PC-3 (cell line): ENCODE measurements around the gene TEF. TPM values are rescaled to one million over a fixed set of nuclear protein-coding genes. Genes with fewer than 3 reads are reported as not detected.
"Not testable (repeated sequence)": the region's sequence is repeated elsewhere in the genome, so short reads cannot be mapped to it uniquely, and the experiment has no call there.

ENCODE experiments used
- ATAC-seq: fragments of 200-7000 bp; cut with Tn5 transposase; 2 replicates; pipeline ENCODE4 v1.9.1; 2020; ENCODE audit warnings: mild to moderate bottlenecking, moderate library complexity
- BruUV-seq: library from RNA; stranded (reverse); fragments of 400-500 nt; replicated peaks from 2 replicates; lab custom pipeline; 2021; lab: Mats Ljungman, UMichigan
- CTCF ChIA-PET: fragments of 300-600 bp; sonication (Branson Sonifier 250); formaldehyde crosslinking; loops from one replicate; lab custom pipeline; 2022; ENCODE audit warnings: antibody characterized with exemption; lab: Charles Lee
- POLR2A ChIA-PET: fragments of 300-600 bp; sonication (Branson Sonifier 250); formaldehyde crosslinking; loops from one replicate; lab custom pipeline; 2022; ENCODE audit warnings: antibody characterized with exemption; ENCODE audit not compliant: unreplicated experiment; lab: Charles Lee
- DNase-seq: peaks from one replicate; pipeline ENCODE4 v3.0.0-alpha.2; 2015
- H2AFZ ChIP-seq: fragments of 300-600 bp; sonication (generic); 2 replicates; pipeline ENCODE4 v1.6.0; 2016; ENCODE audit warnings: antibody characterized with exemption, low read length
- H3F3A ChIP-seq: fragments of 300-600 bp; sonication (generic); one replicate; pipeline ENCODE4 v1.6.0; 2017; ENCODE audit warnings: antibody characterized with exemption, low read length, control low read depth, mild to moderate bottlenecking; ENCODE audit not compliant: unreplicated experiment
- H3K27ac ChIP-seq: fragments of 300-600 bp; sonication (generic); 2 replicates; pipeline ENCODE4 v1.5.1; 2016; ENCODE audit warnings: mild to moderate bottlenecking, low read length
- H3K27me3 ChIP-seq: fragments of 300-600 bp; sonication (generic); 2 replicates; pipeline ENCODE4 v1.6.1; 2016; ENCODE audit warnings: low read length, mixed read lengths
- H3K36me3 ChIP-seq: fragments of 300-600 bp; sonication (generic); 2 replicates; pipeline ENCODE4 v1.6.1; 2016; ENCODE audit warnings: low read depth, mixed run types, low read length, mixed read lengths
- H3K4me1 ChIP-seq: fragments of 300-600 bp; sonication (generic); 2 replicates; pipeline ENCODE4 v1.5.1; 2016; ENCODE audit warnings: low read length; ENCODE audit not compliant: insufficient read depth
- H3K4me2 ChIP-seq: fragments of 300-600 bp; sonication (generic); 2 replicates; pipeline ENCODE4 v1.6.0; 2016; ENCODE audit warnings: low read length
- H3K4me3 ChIP-seq: fragments of 300-600 bp; sonication (generic); 2 replicates; pipeline ENCODE4 v1.5.1; 2016; ENCODE audit warnings: mild to moderate bottlenecking, low read length, mixed read lengths
- H3K79me2 ChIP-seq: fragments of 300-600 bp; sonication (generic); 2 replicates; pipeline ENCODE4 v1.6.1; 2017; ENCODE audit warnings: low read length, mixed read lengths
- H3K9ac ChIP-seq: fragments of 300-600 bp; sonication (generic); 2 replicates; pipeline ENCODE4 v1.6.0; 2016; ENCODE audit warnings: mild to moderate bottlenecking, low read length
- H3K9me2 ChIP-seq: fragments of 300-600 bp; sonication (generic); replicated peaks from 2 replicates; pipeline ENCODE4 v1.6.1; 2016; ENCODE audit warnings: mixed run types, low read length, mixed read lengths
- H3K9me3 ChIP-seq: fragments of 300-600 bp; sonication (generic); 2 replicates; pipeline ENCODE4 v1.6.1; 2016; ENCODE audit warnings: low read length, mixed read lengths
- H4K20me1 ChIP-seq: fragments of 300-600 bp; sonication (generic); 2 replicates; pipeline ENCODE4 v1.6.1; 2016; ENCODE audit warnings: low read length, mixed read lengths
- CTCF ChIP-seq: fragments of 300-600 bp; sonication (generic); conservative IDR thresholded peaks from 2 replicates; pipeline ENCODE4 v1.5.1; 2017; ENCODE audit warnings: antibody characterized with exemption, low read depth, mild to moderate bottlenecking, low read length
- EZH2 ChIP-seq: fragments of 300-600 bp; sonication (generic); IDR thresholded peaks from one replicate; pipeline ENCODE4 v1.6.1; 2017; ENCODE audit warnings: antibody characterized with exemption, mild to moderate bottlenecking, low read length; ENCODE audit not compliant: unreplicated experiment
- EZH2phosphoT487 ChIP-seq: fragments of 300-600 bp; sonication (generic); IDR thresholded peaks from 2 replicates; pipeline ENCODE4 v1.6.1; 2018; ENCODE audit warnings: mild to moderate bottlenecking, antibody characterized with exemption, low read length, borderline replicate concordance
- intact Hi-C: fragments of 100-400 bp; cut with micrococcal nuclease; formaldehyde crosslinking; loops from 2 replicates; pipeline ENCODE4 v1.9.0; 2023
- total RNA-seq: library from RNA; depleted of rRNA; stranded (reverse); fragments of >200 nt; gene quantifications from 2 replicates; pipeline ENCODE4 v1.2.3, GENCODE V29; 2014

The TEF gene
- total RNA-seq, 1 experiment from 2014 or later = 4.0 TPM

DNA sequence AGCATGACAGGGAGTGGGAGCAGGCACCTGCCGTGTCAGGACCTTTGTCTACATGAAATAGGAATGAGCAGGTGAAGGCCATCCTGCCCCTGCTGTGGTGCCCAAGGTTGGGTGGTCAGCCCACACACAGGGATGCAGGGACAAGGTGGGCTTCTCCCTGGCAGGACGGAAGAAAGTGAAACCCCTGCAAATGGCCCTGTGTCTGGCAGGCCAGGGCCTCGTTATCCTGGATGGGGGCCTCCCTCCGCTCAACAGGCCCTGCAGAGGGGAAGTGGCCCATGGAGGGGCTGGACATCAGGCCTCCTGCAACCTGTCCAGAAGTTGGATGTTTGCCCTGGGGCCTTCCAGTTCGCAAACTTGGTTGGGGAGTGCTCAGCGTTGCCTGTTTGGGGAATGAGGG is 49.9 kb downstream of the TEF start:
- H3K36me3 ChIP-seq = peaks cover 8% of the 10 kb centered on the region

GRCh38 chr22:41433480-41433879 is 51.7 kb downstream of the TEF start:
- H3K4me2 ChIP-seq, H3K27me3 ChIP-seq, H3F3A ChIP-seq, H3K9me3 ChIP-seq, H3K36me3 ChIP-seq, CTCF ChIA-PET, intact Hi-C loops, BruUV-seq, H3K4me1 ChIP-seq, H3K27ac ChIP-seq, H3K9ac ChIP-seq, H2AFZ ChIP-seq, ATAC-seq, H3K9me2 ChIP-seq, DNase-seq, H4K20me1 ChIP-seq, H3K4me3 ChIP-seq, POLR2A ChIA-PET: not testable (repeated sequence)
- H3K79me2 ChIP-seq = peaks cover 22% of the 10 kb centered on the region

More for the DNA sequence above, 49.9 kb downstream of the TEF start:
- no peak overlapping the region for H3K4me3 ChIP-seq
- no peaks in the 10 kb centered on the region for H4K20me1 ChIP-seq
- no peaks in the 10 kb centered on the region for H3K4me1 ChIP-seq
- CTCF ChIA-PET = no interaction called here
- BruUV-seq = no TSS peak
- POLR2A ChIA-PET = no interaction called here
- no peaks in the 10 kb centered on the region for H3K9me3 ChIP-seq
- intact Hi-C loops = no loop called here
- no peaks in the 10 kb centered on the region for H3K9me2 ChIP-seq
- ATAC-seq (no peak), DNase-seq (no peak)
- H3K9ac ChIP-seq = no peak overlapping the region
- H2AFZ ChIP-seq = no peak overlapping the region
- no peak overlapping the region for H3K4me2 ChIP-seq
- no peak overlapping the region for H3K27ac ChIP-seq
- no peak for TF ChIP-seq EZH2
- TF ChIP-seq CTCF = no peak
- 0 out of 2 replicates have a peak, but pooled peaks cover 13% of the 10 kb centered on the region for H3K79me2 ChIP-seq
- H3F3A ChIP-seq = no peaks in the 10 kb centered on the region
- H3K27me3 ChIP-seq = no peaks in the 10 kb centered on the region

DNA sequence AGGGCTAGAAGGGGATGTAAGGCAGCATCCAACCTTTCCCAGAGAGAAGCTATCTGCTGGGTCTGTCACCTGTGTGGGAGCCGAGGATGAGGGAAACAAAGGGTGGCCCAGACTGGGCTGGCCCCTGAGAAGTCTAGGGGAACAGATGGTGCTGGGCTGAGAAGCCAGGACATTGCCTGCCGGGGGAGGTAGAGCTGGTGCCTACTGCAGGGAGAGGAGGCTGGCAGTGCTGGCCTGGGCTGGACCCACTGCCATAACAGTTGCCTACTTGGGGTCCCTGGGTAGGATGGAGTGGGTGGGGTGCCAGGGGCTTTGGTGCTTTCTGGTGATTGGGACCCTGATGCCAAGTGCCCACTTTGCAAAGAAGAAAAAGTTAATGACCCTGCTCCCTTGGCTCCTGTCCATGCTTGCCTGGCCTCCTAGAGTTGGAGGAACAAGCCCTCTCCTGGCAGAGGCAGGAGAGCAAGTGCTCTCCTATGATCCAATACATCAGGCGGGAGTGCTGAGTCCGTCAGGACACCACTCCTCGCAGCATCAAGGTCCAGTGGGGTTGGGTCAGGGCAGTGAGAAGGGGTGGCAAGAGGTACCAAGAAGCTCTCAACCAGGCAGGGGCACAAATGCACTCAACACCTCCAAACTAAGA is 52.7 kb downstream of the TEF start:
- H3K4me3 ChIP-seq, ATAC-seq, H3K27ac ChIP-seq, DNase-seq, intact Hi-C loops, H4K20me1 ChIP-seq, H3K4me2 ChIP-seq, H2AFZ ChIP-seq, CTCF ChIA-PET, H3K4me1 ChIP-seq, H3K27me3 ChIP-seq, H3F3A ChIP-seq, H3K9ac ChIP-seq, POLR2A ChIA-PET, H3K9me3 ChIP-seq, H3K36me3 ChIP-seq, BruUV-seq, H3K9me2 ChIP-seq: not testable (repeated sequence)
- peaks cover 29% of the 10 kb centered on the region for H3K79me2 ChIP-seq

DNA sequence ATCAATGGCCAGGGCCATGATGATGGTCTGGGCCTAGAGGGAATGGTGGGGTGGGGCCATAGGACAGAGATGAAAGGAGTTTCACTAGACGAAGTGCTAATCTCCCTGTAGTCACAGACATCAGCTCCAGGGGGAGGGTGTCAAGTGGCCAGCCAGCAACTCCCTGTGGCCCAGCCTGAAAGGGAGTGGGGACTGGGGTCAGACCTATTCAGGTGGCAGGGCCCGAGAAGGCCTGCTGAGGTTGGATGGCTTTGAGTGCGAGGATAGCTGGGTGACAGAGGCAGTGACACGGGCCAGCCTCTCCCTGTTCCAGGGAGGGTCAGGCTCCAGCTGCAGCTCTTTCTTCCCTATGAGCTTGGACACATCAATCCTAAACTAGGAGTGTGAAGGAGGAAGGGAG is 53.8 kb downstream of the TEF start:
- POLR2A ChIA-PET = no interaction called here
- H4K20me1 ChIP-seq = no peaks in the 10 kb centered on the region

More for the DNA sequence above, 53.8 kb downstream of the TEF start:
- no peaks in the 10 kb centered on the region for H3K9me3 ChIP-seq
- no peak overlapping the region for H3K4me3 ChIP-seq
- CTCF ChIA-PET = no interaction called here
- no peaks in the 10 kb centered on the region for H3F3A ChIP-seq
- H3K27ac ChIP-seq = no peak overlapping the region
- no peaks in the 10 kb centered on the region for H3K27me3 ChIP-seq
- no peak for ATAC-seq
- DNase-seq = no peak
- H3K4me2 ChIP-seq = no peak overlapping the region
- peaks cover 8% of the 10 kb centered on the region for H3K36me3 ChIP-seq
- H3K4me1 ChIP-seq = no peaks in the 10 kb centered on the region
- no peaks in the 10 kb centered on the region for H3K9me2 ChIP-seq
- TF ChIP-seq EZH2phosphoT487 = no peak
- no peak for TF ChIP-seq EZH2
- no peak for TF ChIP-seq CTCF
- intact Hi-C loops = no loop called here
- H3K9ac ChIP-seq = no peak overlapping the region
- no TSS peak for BruUV-seq
- no peak overlapping the region for H2AFZ ChIP-seq
- H3K79me2 ChIP-seq = peaks cover 37% of the 10 kb centered on the region
